Measurements from ENCODE around the gene MARK3. TPM values are rescaled to one million over a fixed set of nuclear protein-coding genes. Genes with fewer than 3 reads are reported as not detected.
A peak's percentile ranks its signal among the peaks of the same experiment; 100 is the strongest.

The MARK3 gene
- 74.3 and 83.9 TPM in 2 replicates for total RNA-seq (2014; rRNA removed; shearing (Covaris generic))

GRCh38 chr14:103385152-103385928 is at the start of gene MARK3:
TSS of gene MARK3 (plus strand) at chr14:103385415. CDS start at chr14:103386030, 615 bp downstream.
- Histone ChIP-seq H3K9me3 (replicated peaks) (peaks cover 5% of the 10 kb centered on the region), H3K36me3 (no peaks in the 10 kb centered on the region), H3K27me3 (no peaks in the 10 kb centered on the region), H3K27ac (peak within 1 kb of the TSS; percentile 45), H3K4me3 (peak within 1 kb of the TSS; percentile 77), H3K4me1 (no peaks in the 10 kb centered on the region)
- DNase-seq, result peak; percentile 98

GRCh38 chr14:103336191-103336590 is 49.0 kb upstream of the MARK3 start:
- no peak for DNase-seq
- Histone ChIP-seq H3K36me3 (peaks cover 65% of the 10 kb centered on the region), H3K9me3 (replicated peaks) (no peaks in the 10 kb centered on the region)

GRCh38 chr14:103337794-103338193 is 47.4 kb upstream of the MARK3 start:
- no peak overlapping the region for H3K27ac ChIP-seq
- no peaks in the 10 kb centered on the region for H3K27me3 ChIP-seq
- DNase-seq, result no peak
- 0 out of 2 replicates have a peak, but pooled peaks cover 6% of the 10 kb centered on the region for H3K4me1 ChIP-seq
- peaks cover 81% of the 10 kb centered on the region for H3K36me3 ChIP-seq
- H3K4me3 ChIP-seq, result no peak overlapping the region
- no peaks in the 10 kb centered on the region for H3K9me3 ChIP-seq (replicated peaks)

More at GRCh38 chr14:103336191-103336590, 49.0 kb upstream of the MARK3 start:
- H3K27me3 ChIP-seq, result no peaks in the 10 kb centered on the region
- H3K27ac ChIP-seq, result no peak overlapping the region
- no peak overlapping the region for H3K4me3 ChIP-seq
- H3K4me1 ChIP-seq, result 0 out of 2 replicates have a peak, but pooled peaks cover 6% of the 10 kb centered on the region

GRCh38 chr14:103339561-103339960 is 45.7 kb upstream of the MARK3 start:
- no peaks in the 10 kb centered on the region for H3K27me3 ChIP-seq
- 0 out of 2 replicates have a peak, but pooled peaks cover 6% of the 10 kb centered on the region for H3K4me1 ChIP-seq
- no peak overlapping the region for H3K27ac ChIP-seq
- no peak overlapping the region for H3K4me3 ChIP-seq
- peaks cover 98% of the 10 kb centered on the region for H3K36me3 ChIP-seq
- no peak for DNase-seq
- no peaks in the 10 kb centered on the region for H3K9me3 ChIP-seq (replicated peaks)

GRCh38 chr14:103340480-103341212 is 44.6 kb upstream of the MARK3 start:
- Histone ChIP-seq H3K4me3 (no peak overlapping the region), H3K27ac (no peak overlapping the region), H3K36me3 (peaks cover 95% of the 10 kb centered on the region), H3K27me3 (no peaks in the 10 kb centered on the region), H3K9me3 (replicated peaks) (no peaks in the 10 kb centered on the region), H3K4me1 (0 out of 2 replicates have a peak, but pooled peaks cover 4% of the 10 kb centered on the region)
- no peak for DNase-seq

GRCh38 chr14:103341250-103342129 is 43.7 kb upstream of the MARK3 start:
- no peak overlapping the region for H3K4me3 ChIP-seq
- H3K27me3 ChIP-seq, result no peaks in the 10 kb centered on the region
- H3K4me1 ChIP-seq, result peaks cover 3% of the 10 kb centered on the region
- H3K9me3 ChIP-seq (replicated peaks), result no peaks in the 10 kb centered on the region
- H3K27ac ChIP-seq, result no peak overlapping the region
- no peak for DNase-seq
- peaks cover 86% of the 10 kb centered on the region for H3K36me3 ChIP-seq

- Histone ChIP-seq H3K27me3 (no peaks in the 10 kb centered on the region), H3K4me1 (peaks cover 12% of the 10 kb centered on the region), H3K4me3 (no peak overlapping the region), H3K9me3 (replicated peaks) (no peaks in the 10 kb centered on the region), H3K27ac (no peak overlapping the region), H3K36me3 (peaks cover 68% of the 10 kb centered on the region)
- DNase-seq, result no peak
These were observed 41.9 kb upstream of the MARK3 start for GRCh38 chr14:103343164-103343879.

- no peak overlapping the region for H3K27ac ChIP-seq
- DNase-seq, result peak in 1 of 2 experiments; percentile 37
- H3K4me3 ChIP-seq, result no peak overlapping the region
- no peaks in the 10 kb centered on the region for H3K27me3 ChIP-seq
- peaks cover 17% of the 10 kb centered on the region for H3K4me1 ChIP-seq
- no peaks in the 10 kb centered on the region for H3K9me3 ChIP-seq (replicated peaks)
- H3K36me3 ChIP-seq, result peaks cover 60% of the 10 kb centered on the region
These were observed 41.1 kb upstream of the MARK3 start for GRCh38 chr14:103343905-103344797.

GRCh38 chr14:103346286-103346685 is 38.9 kb upstream of the MARK3 start:
- Histone ChIP-seq H3K4me1 (peaks cover 17% of the 10 kb centered on the region), H3K4me3 (no peak overlapping the region), H3K27ac (no peak overlapping the region), H3K9me3 (replicated peaks) (no peaks in the 10 kb centered on the region), H3K36me3 (peaks cover 38% of the 10 kb centered on the region), H3K27me3 (no peaks in the 10 kb centered on the region)
- DNase-seq, result peak in 1 of 2 experiments; percentile 41

- H3K27me3 ChIP-seq, result no peaks in the 10 kb centered on the region
- DNase-seq, result no peak
- H3K27ac ChIP-seq, result no peak overlapping the region
- H3K9me3 ChIP-seq (replicated peaks), result no peaks in the 10 kb centered on the region
- H3K4me1 ChIP-seq, result peaks cover 17% of the 10 kb centered on the region
- peaks cover 29% of the 10 kb centered on the region for H3K36me3 ChIP-seq
- no peak overlapping the region for H3K4me3 ChIP-seq
These were observed 38.0 kb upstream of the MARK3 start for GRCh38 chr14:103347091-103347815.

GRCh38 chr14:103348154-103348553 is 37.1 kb upstream of the MARK3 start:
- no peak overlapping the region for H3K4me3 ChIP-seq
- H3K27me3 ChIP-seq, result no peaks in the 10 kb centered on the region
- H3K36me3 ChIP-seq, result peaks cover 20% of the 10 kb centered on the region
- H3K9me3 ChIP-seq (replicated peaks), result no peaks in the 10 kb centered on the region
- peak in 1 of 2 experiments; percentile 50 for DNase-seq
- peaks cover 17% of the 10 kb centered on the region for H3K4me1 ChIP-seq
- no peak overlapping the region for H3K27ac ChIP-seq

- Histone ChIP-seq H3K36me3 (peaks cover 1% of the 10 kb centered on the region; the same call in 1 of the 2 replicates), H3K27me3 (no peaks in the 10 kb centered on the region), H3K4me1 (peaks cover 17% of the 10 kb centered on the region), H3K27ac (no peak overlapping the region), H3K4me3 (no peak overlapping the region), H3K9me3 (replicated peaks) (no peaks in the 10 kb centered on the region)
- DNase-seq, result no peak
These were observed 35.2 kb upstream of the MARK3 start for GRCh38 chr14:103349982-103350381.
